ENCODE results near the gene TRPC3.

Gene TRPC3

DNA sequence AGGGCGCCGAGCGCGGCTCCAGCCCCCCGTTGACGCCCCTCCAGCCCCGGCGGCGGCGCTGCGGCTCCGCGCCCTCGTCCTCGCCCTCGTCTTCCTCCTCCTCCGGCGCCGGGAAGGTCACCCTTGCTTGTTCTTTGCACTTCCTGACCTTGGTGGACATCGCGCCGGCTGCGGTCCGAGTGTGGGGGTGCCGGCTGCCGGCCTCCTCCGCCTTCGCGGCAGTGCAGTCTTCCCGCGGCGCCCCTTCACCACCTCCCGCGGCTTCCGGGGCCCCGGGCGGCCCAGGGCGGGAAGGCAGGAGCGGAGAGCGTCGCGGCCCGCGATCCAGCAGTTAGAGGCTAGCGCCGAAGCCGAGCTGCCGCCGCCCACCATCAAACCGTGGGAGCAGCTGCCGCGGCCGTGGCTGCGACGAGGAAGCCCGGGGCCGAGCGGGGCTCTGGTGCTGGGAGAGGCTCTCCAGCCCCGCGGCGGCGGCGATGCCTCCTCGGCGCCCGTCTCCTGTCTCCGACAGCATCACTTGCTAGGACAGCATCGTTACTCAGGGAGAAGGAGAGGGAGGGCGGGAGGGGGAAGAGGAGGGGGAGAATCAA is at the start of gene TRPC3:
TRPC3 (minus strand) TSS at position 540 of the 590 bp plus-strand sequence; CDS start at position 160, 380 bp downstream.
- peak within 1 kb of the TSS; percentile 26 for H3K9ac ChIP-seq (ENCODE audit: insufficient read length)
- H3K4me3 ChIP-seq: peak within 1 kb of the TSS; percentile 88
- H3K27ac ChIP-seq: no peak within 1 kb of the TSS
- no peak for DNase-seq (ENCODE audit: low read depth, low spot score)
- H3K36me3 ChIP-seq (ENCODE audit: insufficient read depth, low read length): no peaks in the 10 kb centered on the region
- H3K9me3 ChIP-seq (ENCODE audit: low read depth, low read length): no peaks in the 10 kb centered on the region
- TF ChIP-seq FOXP2 (optimal IDR thresholded peaks at IDR 0.05; ENCODE audit: control extremely low read depth, extremely low read length, insufficient read depth) (no peak), POLR2AphosphoS5 (IDR thresholded peaks at IDR 0.05; ENCODE audit: borderline replicate concordance, low read depth, low read length) (no peak), EZH2 (IDR thresholded peaks at IDR 0.05) (no peak)

DNA sequence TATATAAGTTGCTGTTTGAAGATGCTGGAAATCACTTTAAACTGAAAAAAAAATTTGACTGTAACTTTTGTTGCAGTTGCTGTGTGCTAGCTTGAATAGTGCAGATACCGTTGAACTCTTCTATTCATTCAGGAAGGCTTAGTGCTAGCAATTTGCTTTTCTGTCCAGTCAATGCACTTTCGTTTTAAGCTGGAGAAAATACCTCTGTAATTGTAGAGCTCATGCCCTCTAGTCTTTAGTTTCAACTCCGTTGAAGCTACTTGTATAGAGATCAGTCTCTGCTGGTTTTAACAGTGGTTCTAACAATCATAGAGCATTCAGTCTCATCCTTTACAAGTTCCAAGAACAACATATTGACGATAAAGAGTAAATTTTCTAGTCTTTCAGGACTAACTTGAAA is 49.0 kb upstream of the TRPC3 start:
- H3K4me3 ChIP-seq: no peak overlapping the region
- no peak overlapping the region for H3K9ac ChIP-seq (ENCODE audit: insufficient read length)
- TF ChIP-seq EZH2 (IDR thresholded peaks at IDR 0.05) (no peak), POLR2AphosphoS5 (IDR thresholded peaks at IDR 0.05; ENCODE audit: borderline replicate concordance, low read depth, low read length) (no peak), FOXP2 (optimal IDR thresholded peaks at IDR 0.05; ENCODE audit: control extremely low read depth, extremely low read length, insufficient read depth) (no peak)

GRCh38 chr4:121998024-121998423 is 46.2 kb upstream of the TRPC3 start:
- Histone ChIP-seq H3K9ac (ENCODE audit: insufficient read length) (no peak overlapping the region), H3K36me3 (ENCODE audit: insufficient read depth, low read length) (no peaks in the 10 kb centered on the region), H3K9me3 (ENCODE audit: low read depth, low read length) (no peaks in the 10 kb centered on the region), H3K27ac (no peak overlapping the region), H3K4me3 (no peak overlapping the region)
- no peak for DNase-seq (ENCODE audit: low read depth, low spot score)
- no peak for TF ChIP-seq POLR2AphosphoS5 (IDR thresholded peaks at IDR 0.05; ENCODE audit: borderline replicate concordance, low read depth, low read length)
- no peak for TF ChIP-seq FOXP2 (optimal IDR thresholded peaks at IDR 0.05; ENCODE audit: control extremely low read depth, extremely low read length, insufficient read depth)
- TF ChIP-seq EZH2 (IDR thresholded peaks at IDR 0.05): no peak

More for the DNA sequence above, 49.0 kb upstream of the TRPC3 start:
- DNase-seq (ENCODE audit: low read depth, low spot score): no peak
- H3K27ac ChIP-seq: no peak overlapping the region
- H3K36me3 ChIP-seq (ENCODE audit: insufficient read depth, low read length): no peaks in the 10 kb centered on the region
- H3K9me3 ChIP-seq (ENCODE audit: low read depth, low read length): no peaks in the 10 kb centered on the region

DNA sequence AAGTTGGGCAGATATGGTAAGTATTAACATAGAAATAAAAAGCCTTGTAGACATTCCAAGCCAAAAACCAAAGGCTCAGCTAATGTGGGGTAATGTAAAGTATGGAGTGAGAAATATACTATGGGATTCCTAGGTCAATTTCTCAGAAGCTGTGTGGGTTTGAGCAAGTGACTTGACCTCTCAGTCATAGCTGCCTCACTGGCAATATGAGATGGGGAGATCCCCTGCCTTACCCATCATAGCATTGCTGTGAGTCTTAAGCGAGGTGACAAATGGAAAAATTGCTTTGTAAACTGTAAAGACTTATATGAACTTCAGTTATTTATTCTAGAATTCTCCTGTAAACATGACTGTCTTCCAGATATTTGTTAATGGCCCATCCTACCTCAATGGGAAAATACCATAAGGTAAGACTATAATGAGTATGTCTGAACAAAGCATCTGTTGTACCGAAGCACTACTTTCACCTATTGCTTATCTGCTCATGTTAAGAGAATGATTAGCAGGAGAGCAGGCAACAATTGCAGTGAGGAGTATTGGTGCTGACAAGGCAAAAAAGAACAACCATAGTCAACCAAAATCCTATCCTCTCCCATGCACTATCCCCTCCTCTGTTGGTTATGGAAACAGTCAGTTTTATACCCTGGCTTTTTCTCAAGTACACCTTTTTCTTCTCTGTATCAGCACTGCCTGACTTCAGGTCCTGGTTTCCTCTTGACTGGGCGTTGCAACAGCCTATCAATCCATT is 44.1 kb upstream of the TRPC3 start:
- TF ChIP-seq POLR2AphosphoS5 (IDR thresholded peaks at IDR 0.05; ENCODE audit: borderline replicate concordance, low read depth, low read length) (no peak), EZH2 (IDR thresholded peaks at IDR 0.05) (no peak), FOXP2 (optimal IDR thresholded peaks at IDR 0.05; ENCODE audit: control extremely low read depth, extremely low read length, insufficient read depth) (no peak)
- no peak overlapping the region for H3K4me3 ChIP-seq

GRCh38 chr4:121991968-121992367 is 40.1 kb upstream of the TRPC3 start:
- Histone ChIP-seq H3K9ac (ENCODE audit: insufficient read length) (no peak overlapping the region), H3K9me3 (ENCODE audit: low read depth, low read length) (no peaks in the 10 kb centered on the region), H3K36me3 (ENCODE audit: insufficient read depth, low read length) (no peaks in the 10 kb centered on the region), H3K27ac (no peak overlapping the region), H3K4me3 (no peak overlapping the region)
- no peak for TF ChIP-seq FOXP2 (optimal IDR thresholded peaks at IDR 0.05; ENCODE audit: control extremely low read depth, extremely low read length, insufficient read depth)
- no peak for TF ChIP-seq POLR2AphosphoS5 (IDR thresholded peaks at IDR 0.05; ENCODE audit: borderline replicate concordance, low read depth, low read length)
- no peak for TF ChIP-seq EZH2 (IDR thresholded peaks at IDR 0.05)
- no peak for DNase-seq (ENCODE audit: low read depth, low spot score)

More for the DNA sequence above, 44.1 kb upstream of the TRPC3 start:
- H3K27ac ChIP-seq: no peak overlapping the region
- H3K9me3 ChIP-seq (ENCODE audit: low read depth, low read length): no peaks in the 10 kb centered on the region
- H3K36me3 ChIP-seq (ENCODE audit: insufficient read depth, low read length): no peaks in the 10 kb centered on the region
- no peak overlapping the region for H3K9ac ChIP-seq (ENCODE audit: insufficient read length)
- DNase-seq (ENCODE audit: low read depth, low spot score): no peak

GRCh38 chr4:121990489-121990888 is 38.6 kb upstream of the TRPC3 start:
- no peak for DNase-seq (ENCODE audit: low read depth, low spot score)
- Histone ChIP-seq H3K36me3 (ENCODE audit: insufficient read depth, low read length) (no peaks in the 10 kb centered on the region), H3K4me3 (no peak overlapping the region), H3K9ac (ENCODE audit: insufficient read length) (no peak overlapping the region), H3K27ac (no peak overlapping the region), H3K9me3 (ENCODE audit: low read depth, low read length) (no peaks in the 10 kb centered on the region)
- TF ChIP-seq POLR2AphosphoS5 (IDR thresholded peaks at IDR 0.05; ENCODE audit: borderline replicate concordance, low read depth, low read length): no peak
- TF ChIP-seq EZH2 (IDR thresholded peaks at IDR 0.05): no peak
- TF ChIP-seq FOXP2 (optimal IDR thresholded peaks at IDR 0.05; ENCODE audit: control extremely low read depth, extremely low read length, insufficient read depth): no peak

- H3K4me3 ChIP-seq: no peak overlapping the region
- no peaks in the 10 kb centered on the region for H3K9me3 ChIP-seq (ENCODE audit: low read depth, low read length)
- H3K27ac ChIP-seq: no peak overlapping the region
- H3K9ac ChIP-seq (ENCODE audit: insufficient read length): no peak overlapping the region
- H3K36me3 ChIP-seq (ENCODE audit: insufficient read depth, low read length): no peaks in the 10 kb centered on the region
- no peak for DNase-seq (ENCODE audit: low read depth, low spot score)
- TF ChIP-seq EZH2 (IDR thresholded peaks at IDR 0.05) (no peak), POLR2AphosphoS5 (IDR thresholded peaks at IDR 0.05; ENCODE audit: borderline replicate concordance, low read depth, low read length) (no peak), FOXP2 (optimal IDR thresholded peaks at IDR 0.05; ENCODE audit: control extremely low read depth, extremely low read length, insufficient read depth) (no peak)
Measured at GRCh38 chr4:121989715-121990114, 37.9 kb upstream of the TRPC3 start.

GRCh38 chr4:121988950-121989349 is 37.1 kb upstream of the TRPC3 start:
- Histone ChIP-seq H3K9me3 (ENCODE audit: low read depth, low read length) (no peaks in the 10 kb centered on the region), H3K27ac (no peak overlapping the region), H3K36me3 (ENCODE audit: insufficient read depth, low read length) (no peaks in the 10 kb centered on the region), H3K4me3 (no peak overlapping the region), H3K9ac (ENCODE audit: insufficient read length) (no peak overlapping the region)
- DNase-seq (ENCODE audit: low read depth, low spot score): no peak
- TF ChIP-seq FOXP2 (optimal IDR thresholded peaks at IDR 0.05; ENCODE audit: control extremely low read depth, extremely low read length, insufficient read depth) (no peak), POLR2AphosphoS5 (IDR thresholded peaks at IDR 0.05; ENCODE audit: borderline replicate concordance, low read depth, low read length) (no peak), EZH2 (IDR thresholded peaks at IDR 0.05) (no peak)

All from SK-N-MC (cell line).